Femur (tissue), 1 donor: Measurements from ENCODE around the gene DYRK3.
A peak's percentile ranks its signal among the peaks of the same experiment; 100 is the strongest.
"Not testable (repeated sequence)": the region's sequence is repeated elsewhere in the genome, so short reads cannot be mapped to it uniquely, and the experiment has no call there.

Experiments used
- DNase-seq: peaks from one replicate; pipeline ENCODE4 v3.0.0-alpha.2; 2017

The DYRK3 gene

GRCh38 chr1:206633708-206634121 is 1.6 kb upstream of the DYRK3 start:
- no peak for DNase-seq

- peak; percentile 92 for DNase-seq
Measured at GRCh38 chr1:206634365-206635079, 814 bp upstream of the DYRK3 start.

GRCh38 chr1:206635978-206636345 is 626 bp downstream of the DYRK3 start:
- DNase-seq: no peak

GRCh38 chr1:206636671-206637070 is 1.3 kb downstream of the DYRK3 start:
- no peak for DNase-seq

GRCh38 chr1:206637605-206638004 is 2.3 kb downstream of the DYRK3 start:
- DNase-seq: no peak

- DNase-seq: not testable (repeated sequence)
Measured at GRCh38 chr1:206642074-206642473, 6.7 kb downstream of the DYRK3 start.

DNA sequence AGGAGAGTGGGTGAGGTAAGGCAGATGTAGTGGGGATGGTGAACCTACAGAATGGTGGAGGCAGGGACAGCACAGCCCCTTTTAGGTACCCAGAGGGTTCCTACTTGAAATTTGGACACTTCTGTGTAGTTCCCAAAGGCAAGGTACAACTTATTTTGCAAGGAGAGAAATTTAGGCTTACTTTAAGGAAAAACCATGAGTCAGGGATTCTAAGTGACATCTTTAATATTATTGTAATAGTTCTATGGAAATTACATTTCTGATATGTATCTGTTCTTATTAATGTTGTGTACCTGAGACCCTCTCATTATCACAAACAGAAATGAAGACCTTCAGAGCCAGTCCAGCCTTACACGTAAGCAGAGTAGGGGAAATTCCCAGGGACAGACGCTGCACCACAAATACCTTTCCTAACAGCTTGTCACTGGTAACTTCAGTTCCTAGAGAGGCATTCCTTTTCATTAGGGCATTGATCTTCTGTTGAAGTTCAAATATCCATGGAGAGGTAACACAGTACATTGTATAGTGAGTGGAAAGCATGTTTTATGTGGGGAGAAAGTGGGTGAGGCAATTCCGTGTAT is 7.9 kb downstream of the DYRK3 start:
- DNase-seq: no peak

DNA sequence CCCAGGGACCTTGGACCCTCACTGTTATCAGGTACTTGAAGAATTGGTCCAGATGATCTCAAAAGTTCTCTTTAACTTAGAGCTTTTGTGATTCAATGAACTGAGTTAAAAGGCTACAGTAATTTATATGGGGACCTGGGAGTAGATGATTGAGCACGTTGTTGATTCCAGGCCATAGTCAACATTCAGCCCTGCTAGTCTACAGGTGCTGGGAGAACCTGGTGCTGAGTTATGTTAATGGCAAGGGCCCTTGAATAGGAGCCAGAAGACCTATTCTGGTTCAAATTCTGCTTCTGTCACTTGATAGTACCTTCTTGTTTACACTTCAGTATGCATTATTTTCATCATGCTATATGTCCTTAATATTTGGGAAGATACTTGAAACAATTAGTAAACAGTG is 11.2 kb downstream of the DYRK3 start:
- no peak for DNase-seq

GRCh38 chr1:206647224-206647623 is 11.9 kb downstream of the DYRK3 start:
- DNase-seq: no peak

DNA sequence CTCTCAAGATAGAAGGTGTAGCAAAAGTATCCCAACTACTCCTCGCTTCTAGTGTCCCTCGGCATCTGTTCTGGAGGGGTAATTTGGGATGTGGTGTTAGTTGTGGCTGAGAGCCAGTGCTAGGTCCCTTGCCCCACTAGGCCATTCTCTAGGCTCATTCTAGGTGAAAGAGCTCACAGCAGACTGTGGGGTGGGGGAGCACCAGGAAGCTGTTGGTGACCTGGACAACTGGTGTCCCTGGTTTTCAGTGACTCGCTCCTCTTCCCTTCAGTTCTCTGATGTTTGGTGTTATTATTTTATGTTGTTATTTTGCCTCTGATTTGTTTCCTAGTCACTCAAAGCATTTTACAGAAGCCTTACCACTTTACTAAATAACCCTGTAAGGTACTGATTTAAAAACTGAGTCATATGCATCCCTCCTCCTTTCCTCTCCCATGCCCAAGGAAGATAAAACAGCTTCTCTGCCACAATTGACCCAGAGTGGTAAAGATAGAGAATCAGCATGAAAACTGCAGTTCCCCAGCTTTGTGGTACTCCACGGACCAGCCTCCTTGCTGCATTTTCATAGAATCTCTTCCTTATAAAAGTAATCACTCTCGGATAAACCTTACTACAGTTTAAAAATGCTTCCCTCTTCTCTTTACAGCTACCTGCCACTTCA is 14.1 kb downstream of the DYRK3 start:
- DNase-seq: no peak

DNA sequence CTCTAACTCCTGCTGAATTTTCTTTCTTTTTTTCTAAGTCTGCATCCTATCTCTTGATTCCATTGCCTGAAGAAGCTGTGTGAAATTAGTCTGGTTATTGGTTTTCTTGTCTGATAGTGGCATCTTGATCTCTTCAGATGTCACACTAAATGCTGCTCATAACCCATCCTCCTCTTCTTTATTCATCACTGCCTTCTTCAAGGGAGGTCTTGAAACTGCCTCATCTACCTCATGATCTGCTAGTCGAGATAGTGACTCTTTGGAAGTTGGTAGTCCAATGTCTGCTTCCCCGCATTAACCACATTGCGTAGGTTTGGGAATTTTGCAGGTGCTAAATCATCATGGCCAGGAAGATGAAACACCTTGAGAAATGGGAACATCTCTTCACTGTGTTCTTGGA is 15.7 kb downstream of the DYRK3 start:
- DNase-seq: no peak

GRCh38 chr1:206651958-206652890 is 16.9 kb downstream of the DYRK3 start:
- DNase-seq: no peak

DNA sequence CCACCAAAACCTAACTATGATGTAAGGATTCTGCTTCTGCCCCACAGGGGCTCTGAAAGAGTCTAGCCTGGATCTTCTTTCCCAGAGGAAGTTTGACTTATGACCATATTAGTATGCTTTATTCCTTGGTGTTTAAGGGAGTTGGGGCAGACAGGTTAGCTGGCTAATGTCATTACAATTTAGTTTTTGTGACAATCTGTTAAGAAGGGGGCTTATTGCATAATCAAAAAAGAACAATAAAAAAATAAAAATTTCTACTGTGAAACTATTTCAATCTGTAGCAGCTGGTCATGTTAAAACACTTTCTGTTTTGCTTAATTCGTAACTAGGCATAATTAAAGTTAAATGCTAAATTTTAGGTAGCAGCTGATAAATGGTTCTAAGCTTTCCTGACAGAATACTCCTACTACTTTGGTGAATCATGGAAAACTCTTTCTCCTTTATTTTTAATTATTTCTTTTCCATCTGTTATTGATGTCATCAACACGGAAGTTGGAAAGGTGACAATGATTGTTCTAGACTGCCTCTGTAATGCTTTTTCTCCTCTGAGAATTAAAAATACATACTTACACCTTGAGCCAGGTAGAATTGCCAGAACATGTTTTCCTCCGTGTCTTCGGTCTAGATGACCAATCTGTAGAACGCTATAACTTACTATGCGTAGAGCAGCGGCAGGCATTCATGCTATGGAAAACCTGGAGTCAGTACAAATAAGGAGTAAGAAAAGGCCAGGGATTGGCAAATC is 18.6 kb downstream of the DYRK3 start:
- no peak for DNase-seq

GRCh38 chr1:206654828-206655227 is 19.5 kb downstream of the DYRK3 start:
- DNase-seq: no peak

GRCh38 chr1:206655471-206655882 is 20.1 kb downstream of the DYRK3 start:
- no peak for DNase-seq

DNA sequence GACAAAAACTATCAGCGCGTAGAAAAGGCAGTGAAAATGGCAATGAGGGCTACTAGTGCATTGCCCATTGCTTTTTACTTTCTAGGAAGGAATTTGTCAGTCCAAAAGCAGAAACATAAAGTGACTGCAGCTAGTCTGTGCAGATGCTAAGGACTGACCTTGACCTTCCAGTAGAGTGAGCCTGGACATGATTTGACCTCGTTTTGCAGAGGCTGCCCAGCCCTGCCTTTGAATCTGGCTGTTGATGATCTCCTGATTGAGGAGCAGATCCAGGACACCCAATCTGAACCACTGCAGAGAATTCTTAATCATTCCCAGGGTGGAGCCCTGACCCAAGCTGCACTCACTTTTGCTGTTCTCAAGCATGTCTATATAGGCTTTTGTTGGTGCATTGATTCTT is 21.6 kb downstream of the DYRK3 start:
- no peak for DNase-seq

DNA sequence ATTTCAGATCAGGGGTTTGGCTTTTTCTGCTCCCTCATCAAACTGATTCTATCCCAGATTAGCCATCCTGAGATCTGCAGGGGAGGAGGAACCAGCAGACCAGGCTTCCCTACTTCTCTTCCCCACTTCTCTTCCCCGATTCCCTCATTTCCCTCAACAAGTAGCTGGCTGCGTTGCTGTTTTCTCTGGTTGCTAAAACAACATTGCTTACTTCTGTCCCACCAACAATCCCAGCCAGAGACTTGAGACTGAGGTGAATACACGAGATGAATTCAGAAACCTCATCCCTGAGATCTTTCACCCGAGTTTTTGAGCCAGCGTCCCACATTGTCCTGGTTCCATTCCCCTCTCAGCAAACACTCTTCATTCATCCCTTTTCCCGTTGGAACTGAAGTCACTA is 22.4 kb downstream of the DYRK3 start:
- DNase-seq: no peak

- peak; percentile 76 for DNase-seq
Measured at GRCh38 chr1:206658264-206658980, 23.1 kb downstream of the DYRK3 start.

DNA sequence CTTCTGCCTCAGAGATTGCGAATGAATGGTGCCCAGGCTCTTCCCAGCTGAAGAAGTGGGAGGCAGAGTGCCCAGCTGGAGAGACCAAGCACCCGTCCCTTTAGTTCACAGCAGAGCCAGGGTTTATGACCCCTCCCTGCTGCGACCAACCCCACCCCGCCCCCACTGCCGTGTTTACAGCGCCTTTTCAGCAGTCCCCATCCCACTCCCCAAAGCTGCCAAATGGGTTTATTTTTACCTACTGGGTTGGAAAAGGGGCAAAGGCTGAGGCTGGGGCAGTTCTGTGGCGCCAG is 23.6 kb downstream of the DYRK3 start:
- DNase-seq: no peak

DNA sequence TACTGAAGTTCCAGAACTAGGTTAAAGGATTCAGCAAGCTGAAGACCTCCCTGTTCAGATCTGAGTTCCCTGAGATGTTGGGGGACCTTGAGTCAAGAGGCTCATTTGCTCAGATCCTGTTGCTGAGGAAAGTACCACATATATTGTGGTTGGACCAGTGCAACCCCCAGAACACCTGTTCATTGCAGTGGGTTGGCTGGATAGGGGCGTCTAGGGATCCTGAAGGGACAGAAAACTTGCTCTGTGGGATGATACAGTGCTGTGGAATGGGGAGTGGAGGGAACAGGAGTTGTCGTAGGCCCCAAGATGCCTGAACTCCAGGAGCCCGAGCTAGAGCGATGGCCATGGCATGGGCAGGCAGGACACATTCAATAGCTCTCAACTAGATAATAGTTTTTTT is 24.8 kb downstream of the DYRK3 start:
- no peak for DNase-seq

DNA sequence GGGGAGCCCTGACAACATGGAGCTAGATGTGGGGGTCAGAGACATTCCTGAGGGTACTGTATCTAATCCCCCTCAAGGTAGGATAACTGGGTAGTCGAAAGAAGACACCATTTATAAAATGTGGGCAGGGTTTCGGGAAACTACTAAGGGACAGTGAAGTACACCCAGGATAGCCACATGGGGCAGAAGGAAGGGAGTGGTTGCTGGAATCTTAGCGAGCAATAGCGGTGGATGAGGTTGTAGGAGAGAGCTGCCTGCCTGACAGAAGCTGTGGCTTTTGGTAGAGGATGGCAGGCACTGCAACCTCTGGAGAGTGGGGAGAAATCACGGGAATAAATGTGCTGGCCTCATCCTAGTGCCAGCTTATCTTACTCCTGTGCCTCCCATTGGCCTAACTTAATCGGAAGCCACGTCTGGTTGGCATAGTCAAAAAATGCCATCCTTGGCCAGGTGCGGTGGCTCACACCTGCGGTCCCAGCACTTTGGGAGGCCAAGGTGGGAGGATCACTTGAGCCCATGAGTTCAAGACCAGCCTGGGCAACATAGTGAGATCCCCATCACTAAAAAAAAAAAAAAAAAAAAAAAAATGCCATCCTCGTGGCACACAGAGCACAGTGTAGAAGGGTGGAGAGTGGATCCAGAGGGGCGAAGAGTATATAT is 26.0 kb downstream of the DYRK3 start:
- no peak for DNase-seq
